Parathyroid adenoma (tissue), 2 donors: Measurements from ENCODE around the gene TTLL13.
A peak's percentile ranks its signal among the peaks of the same experiment; 100 is the strongest.

Experiments
- H2AFZ ChIP-seq: fragments of 300-600 bp; sonication (generic); one replicate; pipeline ENCODE4 v1.7.0; 2017; ENCODE audit warnings: antibody characterized with exemption, mild to moderate bottlenecking
- H3K27ac ChIP-seq: fragments of 300-600 bp; sonication (generic); one replicate; pipeline ENCODE4 v1.7.0; 2017
- H3K27me3 ChIP-seq: fragments of 300-600 bp; sonication (generic); one replicate; pipeline ENCODE4 v1.7.0; 2017; ENCODE audit warnings: low read length; ENCODE audit not compliant: control insufficient read depth, insufficient read depth
- H3K36me3 ChIP-seq: fragments of 300-600 bp; sonication (generic); one replicate; pipeline ENCODE4 v1.7.0; 2017; ENCODE audit warnings: low read length; ENCODE audit not compliant: control insufficient read depth, insufficient read depth
- H3K4me1 ChIP-seq: fragments of 300-600 bp; sonication (generic); one replicate; pipeline ENCODE4 v1.7.0; 2017; ENCODE audit warnings: control low read depth
- H3K4me2 ChIP-seq: fragments of 300-600 bp; sonication (generic); one replicate; pipeline ENCODE4 v1.7.0; 2017; ENCODE audit warnings: low read length
- H3K4me3 ChIP-seq: fragments of 300-600 bp; sonication (generic); one replicate; pipeline ENCODE4 v1.7.0; 2017; ENCODE audit warnings: low read depth, low read length
- H3K79me2 ChIP-seq: fragments of 300-600 bp; sonication (generic); one replicate; pipeline ENCODE4 v1.7.0; 2017; ENCODE audit warnings: control low read depth
- H3K9ac ChIP-seq: fragments of 300-600 bp; sonication (generic); one replicate; pipeline ENCODE4 v1.7.0; 2017; ENCODE audit warnings: mild to moderate bottlenecking
- H3K9me3 ChIP-seq: fragments of 300-600 bp; sonication (generic); one replicate; pipeline ENCODE4 v1.7.0; 2017; ENCODE audit warnings: low read length; ENCODE audit not compliant: control insufficient read depth
- TF ChIP-seq, protein P1 (sequence below): fragments of 300-600 bp; sonication (generic); IDR thresholded peaks from one replicate; pipeline ENCODE4 v1.7.0; 2017; ENCODE audit warnings: antibody characterized with exemption, mild to moderate bottlenecking
- donor health status: primary hyperparathyroidism.

The TTLL13 gene

DNA sequence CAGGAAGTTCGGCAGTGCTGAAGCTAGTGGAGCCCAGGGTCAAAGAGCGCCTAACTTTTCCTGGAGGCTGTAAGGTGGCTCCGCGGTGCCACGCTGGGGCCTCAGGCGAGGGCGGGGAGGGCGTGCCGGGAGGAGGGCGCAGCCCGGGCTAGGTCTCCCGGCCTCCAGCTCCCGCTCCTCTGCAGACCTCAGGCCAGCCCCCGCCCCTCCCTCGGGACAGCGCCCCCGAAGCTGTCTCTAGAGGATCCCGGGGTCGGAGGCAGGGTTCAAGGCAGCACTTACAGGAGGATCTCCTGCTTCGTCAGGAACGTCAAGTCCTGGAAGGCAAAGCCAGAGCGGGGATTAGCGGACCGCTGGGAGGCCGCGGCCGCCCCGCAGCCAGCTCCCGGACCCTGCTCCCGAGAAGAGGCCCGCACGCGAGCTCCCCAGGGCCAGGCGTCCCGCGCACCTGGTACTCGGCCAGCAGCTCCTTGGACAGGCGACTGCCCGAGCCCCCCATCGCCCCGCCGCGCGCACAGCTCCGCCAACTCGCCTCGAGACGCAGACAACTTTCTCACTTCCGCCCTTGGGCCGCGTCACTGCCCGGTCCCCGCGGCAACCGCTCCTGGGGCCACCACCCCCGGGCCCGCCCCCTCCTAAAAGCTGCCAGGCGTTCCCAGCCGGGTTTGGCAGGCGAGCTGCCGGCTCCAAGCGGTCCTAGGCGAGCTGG, 15.8 kb upstream of the TTLL13 start, which contains the start of gene CIB1:
TSS of gene CIB1 (minus strand) at position 555 of the 709 bp plus-strand sequence. CDS start at position 499, 56 bp downstream.
- Histone ChIP-seq H3K27ac (peak within 1 kb of the TSS; percentile 84), H3K4me3 (peak within 1 kb of the TSS; percentile 78), H3K4me2 (peak within 1 kb of the TSS; percentile 86), H3K79me2 (no peaks in the 10 kb centered on the region), H3K27me3 (no peaks in the 10 kb centered on the region), H3K36me3 (no peaks in the 10 kb centered on the region), H3K9me3 (no peaks in the 10 kb centered on the region), H3K4me1 (peaks cover 9% of the 10 kb centered on the region), H3K9ac (peak within 1 kb of the TSS; percentile 64), H2AFZ (peak within 1 kb of the TSS; percentile 83)
- TF ChIP-seq, protein P1, sequence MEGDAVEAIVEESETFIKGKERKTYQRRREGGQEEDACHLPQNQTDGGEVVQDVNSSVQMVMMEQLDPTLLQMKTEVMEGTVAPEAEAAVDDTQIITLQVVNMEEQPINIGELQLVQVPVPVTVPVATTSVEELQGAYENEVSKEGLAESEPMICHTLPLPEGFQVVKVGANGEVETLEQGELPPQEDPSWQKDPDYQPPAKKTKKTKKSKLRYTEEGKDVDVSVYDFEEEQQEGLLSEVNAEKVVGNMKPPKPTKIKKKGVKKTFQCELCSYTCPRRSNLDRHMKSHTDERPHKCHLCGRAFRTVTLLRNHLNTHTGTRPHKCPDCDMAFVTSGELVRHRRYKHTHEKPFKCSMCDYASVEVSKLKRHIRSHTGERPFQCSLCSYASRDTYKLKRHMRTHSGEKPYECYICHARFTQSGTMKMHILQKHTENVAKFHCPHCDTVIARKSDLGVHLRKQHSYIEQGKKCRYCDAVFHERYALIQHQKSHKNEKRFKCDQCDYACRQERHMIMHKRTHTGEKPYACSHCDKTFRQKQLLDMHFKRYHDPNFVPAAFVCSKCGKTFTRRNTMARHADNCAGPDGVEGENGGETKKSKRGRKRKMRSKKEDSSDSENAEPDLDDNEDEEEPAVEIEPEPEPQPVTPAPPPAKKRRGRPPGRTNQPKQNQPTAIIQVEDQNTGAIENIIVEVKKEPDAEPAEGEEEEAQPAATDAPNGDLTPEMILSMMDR, result no peak

DNA sequence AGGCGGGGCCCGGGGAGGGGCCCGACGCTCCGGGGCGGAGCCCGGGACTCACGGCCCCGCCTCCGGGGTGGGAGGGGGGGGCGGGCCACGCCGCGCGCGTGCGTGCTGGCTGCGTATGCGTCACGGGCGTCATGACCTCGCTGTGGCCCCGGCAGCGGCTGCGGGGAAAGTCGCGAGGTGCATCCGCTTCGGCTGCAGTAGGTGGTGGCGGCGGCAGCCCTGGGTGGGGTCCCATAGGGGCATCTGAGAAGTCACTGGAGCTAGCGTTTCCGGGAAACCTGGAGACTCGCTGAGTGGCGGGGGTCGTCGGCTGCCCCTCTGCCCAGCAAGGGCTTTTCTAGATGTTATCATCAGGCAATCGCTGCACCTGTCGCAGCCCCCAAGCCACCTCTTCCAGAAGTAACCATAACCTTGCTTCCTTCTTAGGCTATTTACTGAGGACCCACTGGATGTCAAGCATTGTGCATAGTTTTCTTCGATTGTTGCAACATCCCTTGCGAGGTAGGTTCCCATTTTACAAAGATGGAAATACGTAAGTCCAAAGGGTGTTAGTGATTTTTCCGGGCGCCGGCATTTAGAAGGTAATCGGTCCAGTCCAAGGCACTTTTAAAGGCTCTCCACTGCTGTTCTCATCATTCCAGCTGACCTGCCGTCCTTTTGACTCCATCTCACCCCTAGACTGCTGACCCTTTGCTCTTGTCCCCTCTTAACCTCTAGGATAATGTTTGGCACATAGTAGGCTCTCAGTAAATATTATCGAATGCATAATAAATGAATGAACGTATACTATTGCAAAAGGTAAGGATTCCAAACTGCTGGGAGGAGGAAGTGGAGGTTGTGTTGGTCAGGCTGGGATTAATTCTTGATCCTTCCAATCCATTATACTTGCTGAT, 15.0 kb upstream of the TTLL13 start, which contains the start of gene GDPGP1:
TSS of gene GDPGP1 (plus strand) at position 114 of the 893 bp plus-strand sequence. CDS start 6,700 bp downstream, outside the sequence.
- H3K79me2 ChIP-seq, result no peaks in the 10 kb centered on the region
- peak within 1 kb of the TSS; percentile 64 for H3K9ac ChIP-seq
- no peaks in the 10 kb centered on the region for H3K9me3 ChIP-seq
- H3K4me1 ChIP-seq, result peaks cover 9% of the 10 kb centered on the region
- peak within 1 kb of the TSS; percentile 83 for H2AFZ ChIP-seq
- peak within 1 kb of the TSS; percentile 84 for H3K27ac ChIP-seq
- H3K27me3 ChIP-seq, result no peaks in the 10 kb centered on the region
- TF ChIP-seq, protein P1, result no peak
- peak within 1 kb of the TSS; percentile 86 for H3K4me2 ChIP-seq
- H3K36me3 ChIP-seq, result no peaks in the 10 kb centered on the region
- H3K4me3 ChIP-seq, result peak within 1 kb of the TSS; percentile 78

DNA sequence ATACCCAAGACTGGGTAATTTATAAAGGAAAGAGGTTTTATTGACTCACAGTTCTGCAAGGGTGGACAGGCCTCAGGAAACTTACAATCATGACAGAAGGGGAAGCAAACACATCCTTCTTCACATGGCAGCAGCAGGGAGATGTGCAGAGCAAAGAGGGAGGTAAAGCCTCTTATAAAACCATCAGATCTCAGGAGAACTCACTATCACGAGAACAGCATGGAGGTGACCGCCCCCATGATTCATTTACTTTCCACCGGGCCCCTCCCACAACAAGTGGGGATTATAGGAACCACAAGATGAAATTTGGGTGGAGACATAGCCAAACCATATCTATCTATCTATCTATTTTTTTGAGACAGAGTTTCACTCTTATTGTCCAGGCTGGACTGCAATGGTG, 10.0 kb upstream of the TTLL13 start:
- Histone ChIP-seq H3K4me2 (no peak overlapping the region), H3K27ac (no peak overlapping the region), H2AFZ (no peak overlapping the region), H3K4me3 (no peak overlapping the region), H3K9ac (no peak overlapping the region), H3K79me2 (no peaks in the 10 kb centered on the region), H3K36me3 (no peaks in the 10 kb centered on the region), H3K27me3 (no peaks in the 10 kb centered on the region), H3K4me1 (no peaks in the 10 kb centered on the region), H3K9me3 (no peaks in the 10 kb centered on the region)
- TF ChIP-seq, protein P1, result no peak

DNA sequence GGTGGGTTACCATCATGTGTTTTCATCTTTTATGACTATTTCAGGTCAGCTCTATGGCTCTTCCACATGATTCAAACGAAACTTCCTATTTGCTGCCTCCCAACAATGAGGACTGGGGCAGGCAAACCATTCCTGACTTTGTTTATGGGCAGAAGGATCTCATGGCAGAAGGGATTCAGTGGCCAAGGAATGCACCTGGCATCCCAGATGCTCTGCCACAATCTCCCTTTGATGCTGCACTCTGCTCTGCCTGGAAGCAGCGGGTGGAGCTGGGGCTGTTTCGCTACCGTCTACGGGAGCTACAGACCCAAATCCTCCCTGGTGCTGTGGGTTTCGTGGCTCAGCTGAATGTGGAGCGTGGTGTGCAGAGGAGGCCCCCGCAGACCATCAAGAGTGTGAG, 8.5 kb upstream of the TTLL13 start:
- Histone ChIP-seq H2AFZ (no peak overlapping the region), H3K4me2 (no peak overlapping the region), H3K27ac (no peak overlapping the region), H3K27me3 (no peaks in the 10 kb centered on the region), H3K79me2 (no peaks in the 10 kb centered on the region), H3K4me3 (no peak overlapping the region), H3K4me1 (no peaks in the 10 kb centered on the region), H3K9me3 (no peaks in the 10 kb centered on the region), H3K36me3 (no peaks in the 10 kb centered on the region), H3K9ac (no peak overlapping the region)
- TF ChIP-seq, protein P1, result no peak
